ENCODE measurements around the gene SLC9A3.

The SLC9A3 gene

GRCh38 chr5:542319-543311 is 18.4 kb upstream of the SLC9A3 start:
- no peak for TF ChIP-seq CTCF (IDR thresholded peaks at IDR 0.05; ENCODE audit: insufficient read depth, missing control alignments)
- FAIRE-seq: no peak
- DNase-seq (ENCODE audit: insufficient read length, low spot score): no peak

GRCh38 chr5:541539-542318 is 17.5 kb upstream of the SLC9A3 start:
- TF ChIP-seq CTCF (IDR thresholded peaks at IDR 0.05; ENCODE audit: insufficient read depth, missing control alignments): no peak
- no peak for DNase-seq (ENCODE audit: insufficient read length, low spot score)
- no peak for FAIRE-seq

- DNase-seq (ENCODE audit: insufficient read length, low spot score) (no peak), FAIRE-seq (no peak)
- no peak for TF ChIP-seq CTCF (IDR thresholded peaks at IDR 0.05; ENCODE audit: insufficient read depth, missing control alignments)
Observed at GRCh38 chr5:540906-541538, 16.8 kb upstream of the SLC9A3 start.

- DNase-seq (ENCODE audit: insufficient read length, low spot score) (no peak), FAIRE-seq (no peak)
- no peak for TF ChIP-seq CTCF (IDR thresholded peaks at IDR 0.05; ENCODE audit: insufficient read depth, missing control alignments)
Observed at GRCh38 chr5:540071-540905, 16.0 kb upstream of the SLC9A3 start.

- TF ChIP-seq CTCF (IDR thresholded peaks at IDR 0.05; ENCODE audit: insufficient read depth, missing control alignments): no peak
- FAIRE-seq: no peak
- DNase-seq (ENCODE audit: insufficient read length, low spot score): no peak
Observed at GRCh38 chr5:539469-540070, 15.3 kb upstream of the SLC9A3 start.

GRCh38 chr5:538801-539468 is 14.7 kb upstream of the SLC9A3 start:
- FAIRE-seq (no peak), DNase-seq (ENCODE audit: insufficient read length, low spot score) (no peak)
- no peak for TF ChIP-seq CTCF (IDR thresholded peaks at IDR 0.05; ENCODE audit: insufficient read depth, missing control alignments)
